HCT116 (cell line): ENCODE measurements around the gene ZNF396. TPM values are rescaled to one million over a fixed set of nuclear protein-coding genes. Genes with fewer than 3 reads are reported as not detected.

Source experiments
- ATAC-seq: fragments of 200-7000 bp; cut with Tn5 transposase; 2 replicates; pipeline ENCODE4 v1.9.1; 2020; ENCODE audit warnings: mild to moderate bottlenecking, moderate library complexity
- BruUV-seq: library from RNA; stranded (reverse); fragments of 400-500 nt; replicated peaks from 2 replicates; lab custom pipeline; 2021; lab: Mats Ljungman, UMichigan
- CTCF ChIA-PET: fragments of 300-600 bp; sonication (Branson Sonifier 250); formaldehyde crosslinking; loops from one replicate; lab custom pipeline; 2021; ENCODE audit warnings: antibody characterized with exemption; lab: Charles Lee
- POLR2A ChIA-PET: fragments of 300-600, 350-600 bp; sonication (Branson Sonifier 250); formaldehyde crosslinking; loops from one replicate; lab custom pipeline; 2021; ENCODE audit warnings: antibody characterized with exemption; lab: Charles Lee
- RAD21 ChIA-PET, 2 experiments: fragments of 300-600 bp; sonication (Branson Sonifier 250); formaldehyde crosslinking; loops; one replicate each; lab custom pipeline; 2023; ENCODE audit warnings: low total read pairs in 2 of 2; ENCODE audit not compliant: uncharacterized antibody in 2 of 2, unreplicated experiment in 2 of 2, low non-redundant PET in 1 of 2; lab: Charles Lee
- DNase-seq: peaks from one replicate; pipeline ENCODE4 v3.0.0-alpha.2; 2010; ENCODE audit warnings: low read depth, low spot score
- H2AFZ ChIP-seq: fragments of 200-600 bp; shearing (Covaris generic), sonication (generic); 2 replicates; pipeline ENCODE4 v1.6.1; 2017; ENCODE audit warnings: low read depth, mixed run types, mixed read lengths, antibody characterized with exemption, low read length; ENCODE audit not compliant: poor library complexity, severe bottlenecking
- H3K27ac ChIP-seq: 2 replicates; pipeline ENCODE4 v1.5.1; 2012; ENCODE audit warnings: low read depth, low read length
- H3K27me3 ChIP-seq: fragments of 200-600 bp; sonication (generic); 2 replicates; pipeline ENCODE4 v1.6.1; 2016; ENCODE audit warnings: mixed run types, low read length, mixed read lengths; ENCODE audit not compliant: insufficient read depth
- H3K36me3 ChIP-seq, 2 experiments: fragments of 200-500 bp in 1 of 2; fragments of 200-600 bp in 1 of 2; sonication (Bioruptor generic) in 1 of 2; sonication (generic) in 1 of 2; 2 replicates each; pipeline versions ENCODE4 v1.5.1 to v1.6.1; 2014 to 2016; ENCODE audit warnings: low read length in 2 of 2, inconsistent platforms in 1 of 2, mixed read lengths in 1 of 2, mixed run types in 1 of 2; ENCODE audit not compliant: insufficient read depth in 2 of 2, control insufficient read depth in 1 of 2
- H3K4me1 ChIP-seq, 2 experiments: fragments of 200-600 bp in 1 of 2; sonication (generic) in 1 of 2; 2 replicates each; pipeline versions ENCODE4 v1.5.1 to v1.6.1; 2012 to 2017; ENCODE audit warnings: low read length in 2 of 2, inconsistent platforms in 1 of 2, mild to moderate bottlenecking in 1 of 2, mixed read lengths in 1 of 2, mixed run types in 1 of 2, moderate library complexity in 1 of 2; ENCODE audit not compliant: insufficient read depth in 2 of 2, control insufficient read depth in 1 of 2
- H3K4me2 ChIP-seq: fragments of 200-600 bp; sonication (generic); 2 replicates; pipeline ENCODE4 v1.6.1; 2017; ENCODE audit warnings: mixed run types, low read length, mixed read lengths
- H3K4me3 ChIP-seq, 2 experiments: fragments of 200-600 bp in 1 of 2; sonication (generic) in 1 of 2; replicated peaks in 1 of 2; 2 replicates each; pipeline ENCODE4 v1.5.1; 2011 to 2016; ENCODE audit warnings: low read length in 2 of 2, control low read depth in 1 of 2, low read depth in 1 of 2, mild to moderate bottlenecking in 1 of 2, mixed read lengths in 1 of 2, mixed run types in 1 of 2
- H3K79me2 ChIP-seq: fragments of 200-600 bp; sonication (generic); 2 replicates; pipeline ENCODE4 v1.6.1; 2017; ENCODE audit warnings: mild to moderate bottlenecking, mixed run types, low read length, moderate library complexity, mixed read lengths; ENCODE audit not compliant: insufficient read depth
- H3K9ac ChIP-seq: fragments of 200-600 bp; sonication (generic); 2 replicates; pipeline ENCODE4 v1.6.1; 2016; ENCODE audit warnings: low read length, mixed read lengths
- H3K9me2 ChIP-seq: fragments of 200-600 bp; sonication (generic), shearing (Covaris generic); 2 replicates; pipeline ENCODE4 v1.6.1; 2017; ENCODE audit warnings: mixed run types, mild to moderate bottlenecking, moderate library complexity; ENCODE audit not compliant: insufficient read depth
- H3K9me3 ChIP-seq, 2 experiments: fragments of 200-500 bp in 1 of 2; fragments of 200-600 bp in 1 of 2; sonication (Bioruptor generic) in 1 of 2; sonication (generic) in 1 of 2; 2 replicates each; pipeline ENCODE4 v1.6.1; 2014 to 2017; ENCODE audit warnings: low read length in 2 of 2, mixed read lengths in 2 of 2, inconsistent platforms in 1 of 2, low read depth in 1 of 2, mild to moderate bottlenecking in 1 of 2, mixed run types in 1 of 2, moderate library complexity in 1 of 2; ENCODE audit not compliant: control insufficient read depth in 1 of 2, insufficient read depth in 1 of 2
- H4K20me1 ChIP-seq: fragments of 200-600 bp; sonication (generic), shearing (Covaris generic); 2 replicates; pipeline ENCODE4 v1.6.1; 2017; ENCODE audit warnings: mixed run types, mild to moderate bottlenecking, moderate library complexity; ENCODE audit not compliant: insufficient read depth
- CEBPB ChIP-seq: IDR thresholded peaks from 2 replicates; pipeline ENCODE4 v1.6.1; 2012; ENCODE audit warnings: low read depth
- ELF1 ChIP-seq: IDR thresholded peaks from 2 replicates; pipeline ENCODE4 v1.6.1; 2012; ENCODE audit warnings: low read depth, borderline replicate concordance
- EZH2 ChIP-seq: fragments of 200-600 bp; sonication (generic); IDR thresholded peaks from 2 replicates; pipeline ENCODE4 v1.6.1; 2017; ENCODE audit warnings: antibody characterized with exemption, mixed run types
- POLR2A ChIP-seq: IDR thresholded peaks from 2 replicates; pipeline ENCODE4 v1.7.0; 2011; ENCODE audit warnings: borderline replicate concordance; ENCODE audit not compliant: insufficient read depth, insufficient read length; ENCODE audit errors: extremely low read depth
- SIN3A ChIP-seq: IDR thresholded peaks from 2 replicates; pipeline ENCODE4 v1.6.1; 2012; ENCODE audit warnings: low read depth
- TCF7L2 ChIP-seq: IDR thresholded peaks from 2 replicates; pipeline ENCODE4 v1.7.0; 2011; ENCODE audit warnings: borderline replicate concordance, inconsistent platforms; ENCODE audit not compliant: insufficient read depth, insufficient read length; ENCODE audit errors: extremely low read depth
- ZNF274 ChIP-seq: fragments of 200-500 bp; sonication (Bioruptor generic); IDR thresholded peaks from 2 replicates; pipeline ENCODE4 v1.6.1; 2014; ENCODE audit warnings: mild to moderate bottlenecking, low read depth, low read length, inconsistent platforms
- intact Hi-C: fragments of 100-400 bp; cut with micrococcal nuclease; formaldehyde crosslinking; loops from 2 replicates; pipeline ENCODE4 v1.10.0; 2022
- total RNA-seq: library from RNA; stranded (reverse); gene quantifications from one replicate; pipeline ENCODE4 v1.2.1, GENCODE V29; 2021; ENCODE audit not compliant: unreplicated experiment
- TF ChIP-seq, protein P1 (sequence below), 3 experiments: fragments of 200-600 bp in 1 of 3; sonication (generic) in 1 of 3; IDR thresholded peaks in 2 of 3; conservative IDR thresholded peaks in 1 of 3; 2 replicates each; pipeline ENCODE4 v1.5.1; 2012 to 2017; ENCODE audit warnings: low read depth in 2 of 3, low read length in 2 of 3, antibody characterized with exemption in 1 of 3, borderline replicate concordance in 1 of 3, control low read depth in 1 of 3, mild to moderate bottlenecking in 1 of 3, mixed read lengths in 1 of 3, mixed run types in 1 of 3, moderate library complexity in 1 of 3; ENCODE audit not compliant: insufficient read depth in 1 of 3
- TF ChIP-seq, protein P2 (sequence below): IDR thresholded peaks from 2 replicates; pipeline ENCODE4 v1.6.1; 2012

The ZNF396 gene
- total RNA-seq, 1 experiment from 2014 or later: 1.3 TPM

DNA sequence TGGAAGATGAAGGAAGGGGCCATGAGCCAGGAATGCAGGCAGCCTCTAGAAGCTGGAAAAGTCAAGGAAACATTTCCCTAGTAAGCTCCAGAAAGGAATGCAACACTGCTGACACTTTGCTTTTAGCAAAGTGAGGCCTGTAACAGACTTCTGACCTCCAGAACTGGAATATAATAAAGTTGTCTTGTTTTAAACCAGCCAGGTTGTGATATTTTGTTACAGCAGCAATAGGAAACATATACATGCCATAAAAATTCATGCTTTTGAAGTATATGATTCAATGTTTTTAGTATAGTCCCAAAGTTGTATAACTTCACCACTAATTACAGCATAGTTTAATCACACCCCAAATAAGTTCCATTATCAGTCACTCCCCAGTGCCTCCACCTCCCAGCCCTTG is 15.2 kb upstream of the ZNF396 start:
- H3K9me3 ChIP-seq: no peaks in the 10 kb centered on the region; a peak in 1 of 4 replicates
- H3K4me1 ChIP-seq: no peaks in the 10 kb centered on the region
- H3K9ac ChIP-seq: no peak overlapping the region
- no peak for DNase-seq
- TF ChIP-seq ZNF274 (no peak), CEBPB (no peak), SIN3A (no peak), POLR2A (no peak)
- TF ChIP-seq, protein P1, sequence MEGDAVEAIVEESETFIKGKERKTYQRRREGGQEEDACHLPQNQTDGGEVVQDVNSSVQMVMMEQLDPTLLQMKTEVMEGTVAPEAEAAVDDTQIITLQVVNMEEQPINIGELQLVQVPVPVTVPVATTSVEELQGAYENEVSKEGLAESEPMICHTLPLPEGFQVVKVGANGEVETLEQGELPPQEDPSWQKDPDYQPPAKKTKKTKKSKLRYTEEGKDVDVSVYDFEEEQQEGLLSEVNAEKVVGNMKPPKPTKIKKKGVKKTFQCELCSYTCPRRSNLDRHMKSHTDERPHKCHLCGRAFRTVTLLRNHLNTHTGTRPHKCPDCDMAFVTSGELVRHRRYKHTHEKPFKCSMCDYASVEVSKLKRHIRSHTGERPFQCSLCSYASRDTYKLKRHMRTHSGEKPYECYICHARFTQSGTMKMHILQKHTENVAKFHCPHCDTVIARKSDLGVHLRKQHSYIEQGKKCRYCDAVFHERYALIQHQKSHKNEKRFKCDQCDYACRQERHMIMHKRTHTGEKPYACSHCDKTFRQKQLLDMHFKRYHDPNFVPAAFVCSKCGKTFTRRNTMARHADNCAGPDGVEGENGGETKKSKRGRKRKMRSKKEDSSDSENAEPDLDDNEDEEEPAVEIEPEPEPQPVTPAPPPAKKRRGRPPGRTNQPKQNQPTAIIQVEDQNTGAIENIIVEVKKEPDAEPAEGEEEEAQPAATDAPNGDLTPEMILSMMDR (IDR thresholded peaks at IDR 0.05 in 2 of 3, conservative IDR thresholded peaks at IDR 0.05 in 1 of 3; ENCODE audit: borderline replicate concordance in 1 of 3, insufficient read depth in 1 of 3, low read depth in 2 of 3, low read length in 2 of 3): no peak
- TF ChIP-seq, all 23 proteins: peak for 0
- BruUV-seq: no TSS peak
- Histone ChIP-seq H3K36me3 (no peaks in the 10 kb centered on the region), H3K27me3 (0 out of 2 replicates have a peak, but pooled peaks cover 6% of the 10 kb centered on the region), H3K4me2 (no peak overlapping the region), H3K27ac (no peak overlapping the region), H2AFZ (no peak overlapping the region), H3K9me2 (no peaks in the 10 kb centered on the region), H3K79me2 (no peaks in the 10 kb centered on the region), H4K20me1 (no peaks in the 10 kb centered on the region), H3K4me3 (no peak overlapping the region)
- CTCF ChIA-PET: interaction anchor here (0.9 kb wide), 1 partner anchor 15 kb away, joined by 3 read pairs; no protein-coding TSS in a partner anchor
- POLR2A ChIA-PET: no interaction called here
- ATAC-seq: no peak
- RAD21 ChIA-PET: no interaction called here
- intact Hi-C loops: no loop called here

DNA sequence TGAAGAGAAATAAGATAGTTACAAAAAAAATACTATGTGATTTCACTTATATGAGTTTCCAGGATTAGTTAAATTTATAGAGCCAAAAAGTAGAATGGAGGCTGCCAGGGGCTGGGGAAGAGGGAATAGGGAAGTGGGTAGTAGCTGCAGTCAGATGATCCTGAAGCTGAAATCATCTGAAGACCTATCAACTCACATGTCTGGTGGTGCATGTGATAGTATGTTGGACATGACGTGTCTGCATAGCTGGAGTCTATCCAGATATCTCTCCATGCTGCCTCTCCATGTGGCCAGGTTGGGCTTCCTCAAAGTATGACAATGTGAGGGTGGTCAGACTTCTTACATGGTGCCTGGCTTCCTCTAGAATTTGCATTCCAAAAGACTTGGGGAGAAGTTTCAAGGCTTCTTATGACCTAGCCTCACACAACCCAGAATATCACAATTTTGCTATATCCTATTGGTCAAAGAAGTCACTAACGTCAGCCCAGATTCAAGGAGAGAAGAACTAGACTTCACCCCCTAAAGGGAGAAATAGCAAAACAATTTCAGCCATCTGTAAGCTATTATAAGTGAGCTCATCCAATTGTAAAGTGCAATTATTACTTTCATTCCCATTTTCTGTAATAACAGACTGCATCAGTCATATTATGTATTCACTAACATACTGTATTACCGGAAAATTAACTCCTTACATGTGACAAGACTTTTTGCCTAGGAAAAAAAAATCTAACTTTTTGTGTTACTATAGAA is 14.0 kb upstream of the ZNF396 start:
- no peak for TF ChIP-seq EZH2
- no peak for TF ChIP-seq ELF1
- no peak for TF ChIP-seq TCF7L2
- TF ChIP-seq POLR2A: no peak
- TF ChIP-seq, protein P2, sequence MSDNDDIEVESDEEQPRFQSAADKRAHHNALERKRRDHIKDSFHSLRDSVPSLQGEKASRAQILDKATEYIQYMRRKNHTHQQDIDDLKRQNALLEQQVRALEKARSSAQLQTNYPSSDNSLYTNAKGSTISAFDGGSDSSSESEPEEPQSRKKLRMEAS: no peak
- H3K9me3 ChIP-seq: no peaks in the 10 kb centered on the region; a peak in 1 of 4 replicates
- H3K79me2 ChIP-seq: no peaks in the 10 kb centered on the region
- ChIA-PET CTCF (no interaction called here), POLR2A (no interaction called here), RAD21 (no interaction called here)
- no peaks in the 10 kb centered on the region for H3K9me2 ChIP-seq
- ATAC-seq: no peak
- DNase-seq: no peak
- intact Hi-C loops: no loop called here
- 0 out of 2 replicates have a peak, but pooled peaks cover 6% of the 10 kb centered on the region for H3K27me3 ChIP-seq
- no peak overlapping the region for H3K4me2 ChIP-seq
- no peaks in the 10 kb centered on the region for H4K20me1 ChIP-seq
- no peak overlapping the region for H2AFZ ChIP-seq
- BruUV-seq: no TSS peak
- no peak overlapping the region for H3K27ac ChIP-seq
- H3K36me3 ChIP-seq: no peaks in the 10 kb centered on the region
- no peak overlapping the region for H3K9ac ChIP-seq
- no peak overlapping the region for H3K4me3 ChIP-seq
- H3K4me1 ChIP-seq: 0 out of 4 replicates have a peak, but pooled peaks cover 0 to 4% of the 10 kb centered on the region in 2 experiments
